HG03432 (cell line): Measurements from ENCODE around the gene TSPAN33.
"Not testable (repeated sequence)": the region's sequence is repeated elsewhere in the genome, so short reads cannot be mapped to it uniquely, and the experiment has no call there.

ENCODE experiments used
- ATAC-seq: cut with Tn5 transposase; IDR thresholded peaks from one replicate; pipeline ENCODE4 v1.9.1; 2021; ENCODE audit warnings: mild to moderate bottlenecking, moderate library complexity; ENCODE audit not compliant: unreplicated experiment

Gene TSPAN33

GRCh38 chr7:129169171-129169671, 24.7 kb downstream of the TSPAN33 start:
- peak; percentile 57 for ATAC-seq

DNA sequence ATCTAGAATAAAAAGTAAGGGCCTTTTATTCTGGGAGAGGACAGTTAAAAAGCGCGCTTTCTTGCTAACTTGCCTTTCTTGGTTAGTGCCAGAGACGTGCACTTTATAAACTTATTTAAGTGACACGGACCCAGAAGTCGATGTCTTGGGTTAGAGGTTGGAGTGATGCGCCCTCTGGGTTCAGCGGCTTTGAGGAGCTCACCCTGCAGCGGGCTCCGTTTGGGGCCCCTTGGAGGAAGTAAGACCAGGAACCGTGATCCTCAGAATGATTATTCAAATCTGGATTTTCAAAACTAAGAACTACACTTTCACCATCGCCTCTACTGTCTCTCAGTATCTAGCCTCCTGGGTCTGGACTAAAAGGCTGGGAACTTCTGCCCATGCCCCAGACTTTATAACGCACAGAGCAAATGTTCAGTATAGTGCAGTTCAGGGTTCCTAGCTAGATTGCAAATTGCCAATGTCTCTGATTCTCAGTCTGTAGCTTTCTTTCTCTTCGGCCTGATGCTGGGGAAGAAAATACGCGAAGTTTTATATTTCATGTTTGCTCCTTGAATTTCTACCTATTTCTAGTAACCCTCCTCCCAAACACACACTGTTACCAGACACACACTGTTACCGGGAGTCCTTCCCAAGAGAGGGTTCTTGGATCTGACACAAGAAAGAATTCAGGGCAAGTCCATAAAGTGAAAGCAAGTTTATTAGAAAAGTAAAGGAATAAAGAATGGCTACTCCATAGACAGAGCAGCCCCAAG, 25.4 kb downstream of the TSPAN33 start:
- peak; percentile 70 for ATAC-seq

- no peak for ATAC-seq
Measured at GRCh38 chr7:129170441-129171021, 26.0 kb downstream of the TSPAN33 start.

GRCh38 chr7:129173861-129174260, 29.4 kb downstream of the TSPAN33 start:
- not testable (repeated sequence) for ATAC-seq

- ATAC-seq = no peak
Measured at GRCh38 chr7:129176916-129177710, 32.6 kb downstream of the TSPAN33 start.

GRCh38 chr7:129184981-129185670, 40.6 kb downstream of the TSPAN33 start:
- ATAC-seq = no peak

DNA sequence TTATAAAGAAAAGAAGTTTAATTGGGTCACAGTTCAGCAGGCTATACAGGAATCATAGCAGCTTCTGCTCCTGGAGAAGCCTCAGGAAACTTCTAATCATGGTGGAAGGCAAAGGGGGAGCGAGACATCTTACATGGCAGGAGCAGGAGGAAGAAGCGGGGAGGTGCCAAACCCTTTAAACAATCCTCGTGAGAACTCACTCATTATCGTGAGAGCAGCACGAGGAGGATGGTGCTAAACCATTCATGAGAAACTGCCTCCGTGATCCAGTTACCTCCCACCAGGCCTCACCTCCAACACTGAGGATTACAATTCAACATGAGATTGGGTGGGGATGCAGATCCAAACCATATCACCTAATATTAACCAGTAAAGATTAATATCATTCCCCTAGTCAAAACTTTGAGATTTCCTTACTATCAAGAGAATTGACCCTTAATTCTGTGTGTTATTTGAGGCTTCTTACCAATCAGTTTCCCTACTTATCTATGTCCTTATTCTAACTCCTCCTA, 42.3 kb downstream of the TSPAN33 start:
- no peak for ATAC-seq

GRCh38 chr7:129187681-129188371, 43.3 kb downstream of the TSPAN33 start:
- ATAC-seq = no peak

DNA sequence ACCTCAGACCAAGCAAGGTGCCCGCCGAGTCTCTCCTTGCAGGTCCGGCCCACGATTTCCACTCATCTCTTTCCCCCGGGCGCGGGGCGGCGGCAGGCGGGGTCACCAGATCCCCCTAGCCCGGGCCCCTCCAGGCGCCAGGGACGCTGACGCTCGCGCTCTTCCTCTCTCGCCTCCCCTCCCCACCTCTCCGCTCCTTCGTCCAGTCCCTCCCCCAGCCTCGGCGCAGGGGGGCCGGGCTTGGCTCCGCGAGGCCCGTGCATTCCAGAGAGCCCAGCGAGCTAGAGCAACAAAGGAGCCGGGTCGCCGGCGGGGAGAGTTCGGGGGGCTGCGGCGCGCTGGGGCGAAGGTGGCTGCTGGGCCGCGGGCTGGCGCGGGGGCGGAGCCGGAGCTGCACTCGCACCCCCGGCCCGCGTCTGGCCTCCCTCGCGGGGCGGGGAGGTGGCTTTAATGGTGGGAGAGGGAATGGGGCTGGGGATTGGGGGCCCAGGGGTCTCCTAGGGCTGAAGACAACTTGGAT, 43.9 kb downstream of the TSPAN33 start, which contains the start of gene SMO:
SMO (plus strand) TSS at position 262 of the 520 bp plus-strand sequence. CDS start 519 bp downstream, outside the sequence.
- peak; percentile 54 for ATAC-seq

DNA sequence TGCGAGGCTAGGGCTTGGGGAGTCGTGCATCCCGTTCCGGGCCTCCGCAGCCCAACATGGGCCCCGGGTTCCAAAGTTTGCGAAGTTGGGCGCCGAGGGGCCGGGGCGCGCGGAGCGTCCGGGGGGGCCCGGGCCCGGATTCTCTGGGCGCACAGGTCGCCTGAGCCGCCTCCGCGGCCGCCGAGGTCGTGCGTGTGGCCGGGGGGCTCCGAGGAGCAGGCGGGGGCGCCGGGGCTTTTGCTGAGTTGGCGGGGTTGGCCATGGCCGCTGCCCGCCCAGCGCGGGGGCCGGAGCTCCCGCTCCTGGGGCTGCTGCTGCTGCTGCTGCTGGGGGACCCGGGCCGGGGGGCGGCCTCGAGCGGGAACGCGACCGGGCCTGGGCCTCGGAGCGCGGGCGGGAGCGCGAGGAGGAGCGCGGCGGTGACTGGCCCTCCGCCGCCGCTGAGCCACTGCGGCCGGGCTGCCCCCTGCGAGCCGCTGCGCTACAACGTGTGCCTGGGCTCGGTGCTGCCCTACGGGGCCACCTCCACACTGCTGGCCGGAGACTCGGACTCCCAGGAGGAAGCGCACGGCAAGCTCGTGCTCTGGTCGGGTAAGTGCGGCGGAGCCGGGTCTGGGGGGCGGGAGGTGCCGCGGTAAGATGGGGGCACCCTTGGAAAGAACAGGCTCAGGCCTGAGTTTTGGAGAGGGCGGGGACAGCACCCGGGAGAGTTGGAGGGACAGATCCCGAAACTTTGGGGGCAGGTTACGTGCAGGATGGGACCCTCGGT, 44.6 kb downstream of the TSPAN33 start:
- ATAC-seq = peak; percentile 37

GRCh38 chr7:129189661-129190310, 45.3 kb downstream of the TSPAN33 start:
- no peak for ATAC-seq

GRCh38 chr7:129191272-129191671, 46.8 kb downstream of the TSPAN33 start:
- no peak for ATAC-seq

DNA sequence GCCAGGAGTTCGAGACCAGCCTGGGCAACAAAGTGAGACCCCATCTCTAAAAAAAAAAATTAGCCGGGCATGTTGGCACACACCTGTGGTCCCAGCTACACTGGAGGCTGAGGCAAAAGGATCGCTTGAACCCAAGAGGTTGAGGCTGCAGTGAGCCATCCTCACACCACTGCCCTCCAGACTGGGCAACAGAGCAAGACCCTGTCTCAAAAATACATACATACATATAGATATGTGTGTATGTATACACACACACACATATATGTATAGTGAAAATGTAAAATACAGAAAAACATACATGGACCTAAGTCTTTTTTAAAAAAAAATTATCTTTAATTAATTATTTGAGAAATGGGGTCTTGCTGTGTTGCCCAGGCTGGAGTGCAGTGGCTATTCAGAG, 49.4 kb downstream of the TSPAN33 start:
- ATAC-seq = no peak

GRCh38 chr7:129197771-129198170, 53.3 kb downstream of the TSPAN33 start:
- no peak for ATAC-seq

DNA sequence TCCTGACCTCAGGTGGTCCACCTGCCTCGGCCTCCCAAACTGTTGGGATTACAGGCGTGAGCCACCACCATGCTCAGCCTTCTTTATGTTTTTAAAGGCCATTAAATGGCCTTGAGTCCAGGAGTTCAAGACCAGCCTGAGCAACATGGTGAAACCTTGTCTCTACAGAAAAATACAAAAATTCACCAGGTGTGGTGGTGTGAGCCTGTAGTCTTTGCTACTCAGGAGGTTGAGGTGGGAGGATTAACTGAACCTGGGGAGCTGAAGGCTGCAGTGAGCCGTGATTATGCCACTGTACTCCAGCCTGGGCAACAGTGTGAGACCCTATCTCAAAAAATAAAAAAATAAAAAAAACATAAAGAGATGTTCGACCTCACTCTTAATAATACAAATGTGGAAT, 54.9 kb downstream of the TSPAN33 start:
- no peak for ATAC-seq

DNA sequence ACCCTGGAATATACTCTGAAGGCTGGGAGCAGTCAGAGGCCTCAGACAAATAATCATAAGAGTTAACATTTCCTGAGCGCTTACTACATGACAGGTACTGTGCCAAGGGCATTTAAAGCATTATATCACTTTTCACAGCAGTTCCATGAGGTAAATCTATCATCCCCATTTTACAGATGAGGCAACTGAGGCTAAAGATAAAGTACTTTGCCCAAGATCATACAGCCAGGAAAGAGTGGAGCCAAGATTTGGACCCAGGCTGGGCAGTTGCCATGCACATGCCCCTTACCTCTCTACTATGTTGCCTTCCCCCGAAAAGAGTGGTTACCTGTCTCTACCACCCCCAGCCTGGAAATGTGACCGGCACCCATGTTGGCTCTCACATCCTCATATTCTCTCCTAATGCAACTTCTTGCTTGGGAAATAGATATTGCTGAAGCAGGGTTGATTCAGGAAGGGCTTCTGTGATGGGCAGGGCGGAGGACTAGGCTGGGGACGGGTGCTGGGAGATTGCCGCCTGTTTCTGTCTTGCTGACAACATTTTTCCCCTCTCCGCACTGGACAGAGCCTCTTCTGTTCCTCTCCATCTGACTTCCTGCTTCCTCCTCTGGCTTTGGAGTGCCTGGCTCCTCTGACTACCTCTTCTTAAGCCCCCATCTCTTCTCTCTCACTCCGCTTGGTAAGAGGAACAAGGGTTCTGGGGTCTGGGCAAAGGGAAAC, 57.7 kb downstream of the TSPAN33 start:
- ATAC-seq = no peak

GRCh38 chr7:129203050-129203741, 58.7 kb downstream of the TSPAN33 start:
- no peak for ATAC-seq
